GM19238 (cell line): Measurements from ENCODE around the gene MEAK7.

Experiments
- DNase-seq: peaks from one replicate; pipeline ENCODE4 v3.0.0; 2011; ENCODE audit warnings: low spot score; ENCODE audit not compliant: insufficient read length

MEAK7 gene

DNA sequence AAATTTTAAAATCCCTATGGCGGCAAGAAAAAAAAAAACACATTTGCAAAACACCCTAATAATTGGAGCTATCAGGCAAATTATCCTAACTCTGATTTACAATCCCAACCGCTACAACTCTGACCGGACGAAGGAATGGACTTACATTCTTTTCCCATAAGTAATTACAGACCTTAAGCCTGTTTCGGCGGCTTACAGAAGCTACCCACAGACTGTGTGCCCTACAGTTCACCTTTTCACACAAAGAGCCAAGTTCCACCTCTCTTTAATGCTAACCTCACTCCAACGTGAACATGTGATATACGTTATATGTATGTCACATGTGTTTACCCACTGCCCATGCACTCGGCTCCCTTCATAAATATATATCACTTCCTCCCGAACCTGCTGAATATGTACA is 8.7 kb upstream of the MEAK7 start:
- DNase-seq = no peak

DNA sequence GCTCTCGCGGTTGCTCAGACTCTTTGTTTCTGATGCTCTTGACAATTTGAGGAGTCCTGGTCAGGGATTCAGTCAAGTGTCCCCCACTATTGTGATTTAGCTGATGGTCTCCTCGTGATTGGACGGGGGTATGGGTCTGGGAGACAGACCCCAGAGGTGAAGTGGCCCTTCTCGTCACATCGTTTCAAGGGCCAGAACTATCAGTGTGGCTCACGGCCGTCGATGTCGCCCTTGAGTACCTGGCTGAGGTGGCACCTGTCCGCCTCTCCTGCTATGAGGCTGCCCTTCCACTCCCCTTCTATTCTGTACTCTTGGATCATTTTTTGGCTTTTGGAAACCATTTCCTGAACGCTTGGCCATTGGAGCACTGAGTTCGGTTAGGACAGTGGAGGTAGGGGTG is 7.4 kb upstream of the MEAK7 start:
- DNase-seq = no peak

DNA sequence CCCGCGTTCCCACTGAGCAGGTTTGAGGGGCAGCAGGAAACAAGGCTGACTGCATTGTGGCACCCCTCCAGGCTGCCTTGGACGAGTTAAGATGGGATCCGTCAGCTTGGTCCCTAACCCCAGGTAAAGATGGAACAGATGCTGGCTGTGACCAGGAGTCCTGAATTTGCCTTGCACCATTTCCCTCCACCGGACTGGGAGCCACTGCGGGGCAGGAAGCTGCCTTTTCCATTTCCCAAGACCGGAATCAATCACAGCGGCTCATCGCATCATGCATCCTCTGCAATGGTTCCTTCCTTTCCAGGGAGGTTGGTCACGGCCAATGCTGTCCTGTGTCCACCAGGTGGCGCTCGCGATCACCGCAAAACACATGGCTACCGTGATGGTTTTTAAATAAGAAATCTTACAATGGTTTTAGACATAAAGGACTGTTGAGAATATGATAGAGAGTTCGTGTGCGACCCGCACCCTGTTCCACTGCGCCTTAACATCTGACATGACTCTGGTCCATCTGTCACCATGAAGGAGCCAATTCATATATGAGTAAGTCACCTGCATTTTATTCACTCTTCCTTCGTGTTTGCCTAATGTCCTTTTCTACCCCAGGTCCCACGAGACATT is 6.8 kb upstream of the MEAK7 start:
- DNase-seq = no peak

DNA sequence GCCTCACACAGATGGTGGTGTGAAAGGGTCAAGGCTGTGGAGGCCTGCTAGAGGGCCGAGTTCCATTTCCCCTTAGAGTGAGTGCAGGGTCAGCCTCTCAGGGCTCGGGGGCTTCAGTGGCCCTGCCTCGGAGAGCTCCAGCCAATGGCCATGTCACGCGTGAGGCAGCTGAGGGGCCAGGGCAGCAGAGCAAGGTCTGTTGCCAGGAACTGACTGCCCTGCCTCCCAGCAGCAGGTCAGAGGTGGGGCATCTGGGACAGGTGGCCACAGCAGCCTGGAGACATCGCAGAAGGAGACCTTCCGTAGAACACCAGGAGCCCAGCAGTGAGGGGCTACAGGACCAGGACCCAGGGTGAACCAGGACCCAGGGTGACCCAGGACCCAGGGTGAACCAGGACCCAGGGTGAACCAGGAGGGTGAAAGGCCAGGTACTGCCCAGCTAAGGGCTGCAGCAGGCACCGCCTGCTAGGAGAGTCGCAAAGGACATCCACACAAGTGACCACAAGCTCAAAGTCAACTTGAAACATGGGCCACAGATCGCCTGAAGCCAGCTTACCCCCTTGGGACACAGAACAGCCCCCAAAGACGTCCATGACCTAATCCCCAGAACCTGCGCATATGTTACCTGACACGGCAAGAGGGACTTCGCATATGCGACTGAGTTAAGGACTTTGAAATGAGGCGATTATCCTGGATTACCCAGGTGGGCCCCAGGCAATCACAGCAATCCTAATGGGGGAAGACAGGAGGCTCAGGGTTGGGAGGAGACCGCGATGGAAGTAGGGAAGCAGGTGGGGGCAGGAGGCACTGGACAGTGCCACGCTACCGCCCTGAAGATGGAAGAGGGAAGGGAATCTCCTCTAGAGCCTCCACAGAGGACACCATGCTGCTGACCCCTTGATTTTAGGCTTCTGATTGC is 4.8 kb upstream of the MEAK7 start:
- DNase-seq = no peak

DNA sequence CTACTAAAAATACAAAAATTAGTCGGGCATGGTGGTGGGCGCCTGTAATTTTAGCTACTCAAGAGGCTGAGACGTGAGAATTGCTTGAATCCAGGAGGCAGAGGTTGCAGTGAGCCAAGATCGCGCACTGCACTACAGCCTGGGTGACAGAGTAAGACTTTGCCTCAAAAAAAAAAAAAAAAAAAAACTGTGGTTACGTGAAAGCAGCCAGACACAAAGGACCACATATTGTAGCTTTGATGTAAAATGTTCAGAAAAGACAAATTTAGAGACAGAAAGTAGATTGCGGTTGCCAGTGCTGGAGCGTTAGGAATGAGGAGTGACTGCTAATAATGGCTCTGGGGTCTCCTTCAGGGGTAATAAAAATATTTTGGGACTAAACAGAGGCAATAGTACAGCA is 4.0 kb upstream of the MEAK7 start:
- no peak for DNase-seq

DNA sequence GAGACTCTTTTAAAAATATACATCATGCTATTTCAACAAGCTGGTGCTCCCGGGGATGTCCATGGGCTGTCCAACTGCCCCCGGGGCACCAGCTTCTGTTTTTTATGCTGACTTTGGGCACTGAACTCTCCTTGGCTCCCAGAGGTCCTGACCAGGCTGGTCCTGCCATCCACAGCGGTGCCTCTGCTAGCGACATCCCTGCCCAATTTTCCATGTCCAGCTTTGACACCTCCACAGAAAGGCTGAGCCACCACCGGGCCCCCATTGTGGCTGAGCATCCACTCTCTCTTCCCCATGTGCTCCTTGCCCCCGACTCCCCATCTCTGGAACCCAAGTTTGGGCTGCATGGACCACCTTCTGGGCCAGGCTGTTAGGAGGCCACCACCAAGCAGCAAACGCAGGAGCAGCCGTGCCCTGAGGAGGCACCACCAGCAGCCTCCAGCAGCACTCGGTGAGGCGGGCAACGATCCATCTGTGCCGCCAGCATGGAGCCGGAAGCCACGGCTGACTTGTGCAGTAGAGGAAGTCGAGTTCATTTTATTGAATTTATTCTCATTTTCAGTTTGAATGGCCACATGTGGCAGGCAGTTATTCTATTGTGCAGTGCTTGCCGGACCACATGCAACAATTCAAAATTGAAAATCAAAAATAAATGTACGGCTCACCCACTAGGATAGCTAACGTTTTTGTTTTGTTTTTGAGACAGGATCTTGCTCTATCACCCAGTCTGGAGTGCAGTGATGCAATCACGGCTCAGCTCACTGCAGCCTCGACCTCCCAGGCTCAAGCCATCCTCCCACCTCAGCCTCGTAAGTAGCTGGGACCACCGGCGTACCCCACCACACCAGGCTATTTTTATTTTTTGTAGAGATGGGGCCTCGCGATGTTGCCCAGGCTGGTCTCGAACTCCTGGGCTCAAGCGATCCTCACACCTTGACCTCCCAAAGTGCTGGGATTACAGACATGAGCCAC is 2.8 kb upstream of the MEAK7 start:
- DNase-seq = no peak

DNA sequence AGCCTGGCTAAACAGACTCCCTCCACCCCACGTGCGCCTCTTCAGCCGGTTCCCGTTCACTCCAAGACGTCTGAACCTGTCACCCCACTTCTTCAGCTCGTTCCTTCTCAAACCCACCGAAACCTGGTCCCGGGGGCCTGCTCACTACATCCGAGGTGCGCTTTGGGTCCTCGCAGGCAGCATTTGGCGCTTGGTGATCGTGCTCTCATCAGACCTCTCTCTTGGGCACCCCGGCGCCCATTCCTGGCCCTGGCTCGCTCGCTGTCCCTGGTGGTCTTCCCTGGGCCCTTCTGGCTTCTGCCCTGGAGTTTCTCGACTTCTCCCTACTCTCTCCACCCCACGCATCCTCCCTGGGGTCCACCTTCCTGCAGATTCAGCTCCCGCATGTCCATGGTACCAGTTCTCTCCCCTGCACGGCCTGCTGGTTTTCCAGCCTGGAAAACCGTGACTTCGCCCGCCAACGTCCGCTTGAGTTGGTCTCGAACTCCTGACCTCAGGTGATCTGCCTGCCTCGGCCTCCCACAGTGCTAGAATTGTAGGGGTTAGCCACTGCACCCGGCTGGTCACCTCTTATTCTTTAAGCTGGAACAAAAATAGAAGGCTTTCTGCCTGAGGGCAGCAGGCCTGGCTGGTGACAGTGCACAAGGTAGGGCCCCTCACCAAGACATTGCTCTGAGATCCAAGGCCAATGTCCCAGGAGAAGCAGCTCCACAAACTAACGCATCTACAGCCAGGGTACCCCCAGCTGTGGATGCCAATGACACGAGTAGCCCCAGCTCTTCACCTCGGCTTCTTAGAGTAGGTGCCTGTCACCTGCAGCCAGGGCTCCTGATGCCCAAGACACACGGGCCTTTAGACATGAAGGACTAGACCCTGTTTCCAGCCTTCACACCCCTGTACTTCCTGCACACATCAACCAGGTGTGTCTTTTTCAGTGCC is 1.1 kb upstream of the MEAK7 start:
- DNase-seq = no peak

DNA sequence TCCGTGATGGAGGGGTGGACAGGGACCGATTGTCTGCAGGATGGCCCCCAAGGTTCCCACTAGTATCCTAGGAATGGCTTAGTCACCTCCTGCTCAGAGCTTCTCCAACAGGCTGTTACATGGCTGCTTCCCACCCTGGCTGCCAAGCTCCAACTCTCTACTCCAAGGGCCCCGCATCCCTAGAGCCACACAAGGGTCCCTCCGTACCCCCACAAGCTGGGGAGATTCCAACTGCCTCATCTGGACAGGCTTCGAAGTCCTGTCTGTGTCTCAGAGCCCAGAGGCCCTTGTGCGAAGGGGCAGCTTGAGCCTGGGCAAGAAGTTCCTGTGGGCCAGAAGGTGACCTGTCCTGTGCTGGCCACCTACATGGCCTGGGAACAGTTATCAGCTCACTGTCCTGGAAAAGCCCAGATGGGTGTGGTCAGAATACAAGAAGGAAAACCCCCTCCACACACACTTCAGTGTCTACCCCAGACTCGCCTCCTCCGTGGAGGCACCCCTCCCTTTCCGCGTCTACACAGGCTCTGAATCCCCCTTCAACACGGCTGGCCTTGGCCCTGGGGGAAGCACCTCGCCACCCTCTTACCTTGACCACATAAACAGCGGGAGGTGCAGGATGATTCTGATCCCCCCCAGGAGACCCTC is 586 bp downstream of the MEAK7 start:
- DNase-seq = no peak

DNA sequence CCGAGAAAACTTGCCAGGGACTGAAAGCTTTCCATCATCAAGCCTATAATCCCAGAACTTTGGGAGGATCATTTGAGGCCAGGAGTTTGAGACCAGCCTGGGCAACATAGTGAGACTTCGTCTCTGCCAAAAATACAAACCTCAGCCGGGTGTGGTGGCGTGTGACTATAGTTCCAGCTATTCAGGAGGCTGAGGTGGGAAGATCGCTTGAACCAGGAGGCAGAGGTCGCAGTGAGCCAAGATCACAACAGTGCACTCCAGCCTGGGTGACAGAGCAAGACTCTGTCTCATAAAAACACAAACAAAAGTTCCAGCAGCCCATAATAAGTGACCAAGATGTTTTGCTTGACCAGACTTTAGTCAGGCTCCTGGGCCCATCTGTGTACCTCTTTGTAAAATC is 1.9 kb downstream of the MEAK7 start:
- no peak for DNase-seq

DNA sequence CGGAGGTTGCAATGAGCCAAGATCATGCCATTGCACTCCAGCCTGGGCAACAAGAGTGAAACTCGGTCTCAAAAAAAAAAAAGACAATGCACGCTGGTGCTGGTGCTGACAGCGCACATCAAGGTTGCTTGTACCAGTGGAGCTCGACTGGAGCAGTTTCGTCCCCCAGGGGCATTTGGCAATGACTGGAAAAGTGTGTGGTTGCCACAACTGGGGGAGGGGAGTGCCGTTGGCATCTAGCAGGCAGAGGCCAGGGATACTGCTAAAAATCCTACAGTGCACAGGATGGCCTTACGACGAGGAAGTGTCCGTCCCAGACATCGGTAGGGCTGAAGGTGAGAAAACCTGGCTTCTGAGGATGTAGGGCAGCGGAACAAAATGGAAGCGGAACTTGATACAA is 2.4 kb downstream of the MEAK7 start:
- no peak for DNase-seq

DNA sequence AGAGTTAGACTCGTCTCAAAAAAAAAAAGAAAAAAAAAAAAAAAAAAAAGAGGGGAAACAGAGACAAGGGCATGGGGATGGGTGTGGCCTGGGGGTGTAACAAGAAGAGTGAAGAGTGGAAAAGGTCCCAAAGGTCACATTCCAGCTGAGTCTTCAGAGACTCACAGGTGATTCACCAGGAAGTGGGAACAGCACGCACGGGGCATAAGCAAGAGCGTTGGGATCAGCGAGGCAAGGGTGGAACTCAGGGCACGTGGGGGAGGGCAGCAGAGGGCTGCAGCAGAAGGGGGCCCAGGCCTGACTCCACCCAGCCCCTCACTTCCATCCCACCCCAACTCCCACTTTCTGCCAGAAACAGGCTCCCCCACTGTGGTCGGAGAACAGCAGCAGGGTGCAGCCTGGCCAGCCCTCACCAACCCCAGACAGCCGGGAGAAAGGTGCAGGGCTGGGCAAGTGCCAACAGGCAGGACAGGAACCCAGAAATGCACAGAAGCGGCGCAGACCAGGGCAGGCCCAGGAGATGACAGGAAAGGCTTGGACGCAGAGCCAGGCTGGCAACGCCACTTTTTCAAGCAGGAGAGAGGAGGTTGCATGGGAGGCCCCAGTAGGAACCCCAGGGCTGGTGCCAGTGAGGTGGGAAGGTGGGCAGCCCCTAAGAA is 3.3 kb downstream of the MEAK7 start:
- no peak for DNase-seq

DNA sequence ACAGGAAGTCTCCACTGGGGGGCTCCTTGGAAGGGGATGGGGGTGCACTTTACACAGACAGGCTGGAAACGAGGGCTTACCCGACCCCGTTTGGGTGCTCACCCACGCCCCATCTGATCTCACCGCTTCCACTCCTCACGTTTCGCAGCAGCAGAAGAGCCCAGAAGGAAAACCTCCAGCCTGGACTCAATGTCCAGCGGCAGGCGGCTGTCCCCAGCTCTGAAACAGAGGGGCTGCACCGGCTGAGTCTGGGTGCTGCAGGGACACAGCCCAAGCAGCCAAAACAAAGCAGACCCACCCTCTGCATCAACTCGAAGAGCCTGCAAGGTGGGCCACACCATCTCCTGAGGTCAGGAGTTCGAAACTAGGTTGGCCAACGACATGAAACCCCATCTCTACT is 3.9 kb downstream of the MEAK7 start:
- no peak for DNase-seq

DNA sequence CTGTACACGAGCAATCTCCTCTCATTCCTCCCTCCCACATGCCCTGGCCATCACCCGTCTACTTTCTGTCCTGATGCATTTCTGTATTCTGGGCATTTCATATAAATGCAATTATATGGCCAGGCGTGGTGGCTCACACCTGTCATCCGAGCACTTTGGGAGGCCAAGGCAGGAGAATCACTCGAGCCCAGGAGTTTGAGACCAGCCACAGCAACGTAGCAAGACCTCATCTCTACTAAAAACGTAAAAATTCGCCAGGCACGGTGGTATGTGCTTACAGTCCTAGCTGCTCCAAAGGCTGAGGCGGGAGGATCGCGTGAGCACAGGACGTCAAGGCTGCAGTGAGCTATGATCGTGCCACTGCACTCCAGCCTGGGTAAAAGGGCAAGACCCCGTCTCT is 4.8 kb downstream of the MEAK7 start:
- DNase-seq = no peak

DNA sequence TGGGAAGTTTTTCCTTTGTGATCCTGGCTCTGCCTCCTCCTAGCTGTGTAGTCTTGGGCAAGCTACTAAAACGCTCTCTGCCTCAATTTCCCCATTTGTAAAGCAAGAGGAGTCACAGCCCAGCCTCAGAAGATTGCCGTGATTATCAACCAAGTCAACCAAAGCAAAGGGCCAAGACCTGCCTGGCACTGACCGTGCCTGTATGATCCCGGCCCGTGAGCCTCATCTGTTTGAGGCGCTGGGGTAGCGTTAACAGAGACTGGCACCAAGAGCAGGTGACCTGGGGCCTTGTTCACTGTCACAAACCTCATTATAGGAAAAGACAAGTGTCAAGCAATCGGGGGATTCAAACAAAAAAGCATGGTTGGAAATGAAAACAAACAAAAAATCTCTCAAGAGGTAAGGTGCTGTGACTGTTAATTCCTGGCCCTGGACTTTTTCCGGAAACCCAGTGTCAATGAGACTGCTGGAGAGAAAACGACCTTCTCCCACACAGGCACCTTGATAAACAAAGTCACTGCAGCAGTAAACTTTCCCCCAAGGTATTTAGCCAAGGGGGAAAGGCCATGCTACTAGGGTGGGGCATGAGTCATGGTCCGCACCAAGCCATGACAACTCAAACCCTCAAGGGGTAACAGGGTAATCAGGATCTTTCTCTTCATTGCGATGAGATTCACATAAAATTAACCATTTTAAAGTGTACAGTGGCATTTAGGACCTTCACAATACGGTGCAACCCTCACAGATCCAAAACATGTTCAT is 5.4 kb downstream of the MEAK7 start:
- DNase-seq = no peak

DNA sequence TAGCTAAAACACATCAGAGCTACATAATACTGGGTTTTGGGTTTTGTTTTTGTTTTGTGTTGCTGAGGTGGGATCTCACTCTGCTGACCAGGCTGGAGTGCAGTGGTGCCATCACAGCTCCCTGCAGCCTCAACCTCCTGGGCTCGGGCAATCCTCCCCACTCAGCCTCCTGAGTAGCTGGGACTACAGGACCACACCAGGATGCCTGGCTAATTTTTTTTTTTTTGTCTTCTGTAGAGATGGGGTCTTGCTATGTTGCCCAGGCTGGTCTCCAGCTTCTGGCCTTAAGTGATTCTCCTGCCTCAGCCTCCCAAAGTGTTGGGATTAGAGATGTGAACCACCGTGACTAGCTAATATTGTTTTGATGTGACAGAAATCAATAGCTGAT is 6.2 kb downstream of the MEAK7 start:
- DNase-seq = no peak

DNA sequence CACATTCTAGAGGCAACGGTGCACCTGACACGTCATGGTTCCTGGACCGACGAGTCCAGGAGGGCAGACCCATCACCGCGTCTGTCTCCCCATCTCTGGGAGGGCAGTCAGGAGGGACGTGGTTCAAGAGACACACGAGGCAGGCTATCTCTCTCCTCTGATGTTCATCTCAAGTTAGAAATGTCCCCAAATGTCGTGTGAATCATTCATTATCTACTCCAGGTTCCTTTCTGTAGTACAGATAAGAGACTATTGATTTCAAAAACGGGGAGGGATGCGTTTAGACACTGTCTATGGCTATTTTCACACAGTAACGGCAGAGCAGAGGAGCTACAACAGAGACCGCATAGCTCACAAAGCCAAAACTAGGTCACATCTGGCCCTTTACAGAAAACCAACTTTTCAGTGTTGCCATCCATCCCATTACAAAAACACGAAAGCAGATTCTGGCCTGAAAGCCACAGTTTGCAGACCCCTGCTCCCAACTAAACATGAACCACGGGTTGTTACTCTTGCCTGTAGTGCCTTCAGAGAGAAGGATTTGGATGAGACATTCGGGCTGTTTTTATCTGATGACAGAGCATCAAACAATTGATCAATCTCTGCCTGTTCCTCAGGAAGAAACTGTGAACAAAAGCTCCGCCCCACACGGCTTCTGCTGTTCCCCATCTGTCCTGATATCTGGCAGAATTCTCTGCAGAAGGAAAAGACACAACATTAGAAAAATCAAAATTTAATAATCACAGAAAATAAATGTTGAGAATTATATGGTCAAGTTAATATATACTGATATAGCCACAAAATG is 6.8 kb downstream of the MEAK7 start:
- no peak for DNase-seq

DNA sequence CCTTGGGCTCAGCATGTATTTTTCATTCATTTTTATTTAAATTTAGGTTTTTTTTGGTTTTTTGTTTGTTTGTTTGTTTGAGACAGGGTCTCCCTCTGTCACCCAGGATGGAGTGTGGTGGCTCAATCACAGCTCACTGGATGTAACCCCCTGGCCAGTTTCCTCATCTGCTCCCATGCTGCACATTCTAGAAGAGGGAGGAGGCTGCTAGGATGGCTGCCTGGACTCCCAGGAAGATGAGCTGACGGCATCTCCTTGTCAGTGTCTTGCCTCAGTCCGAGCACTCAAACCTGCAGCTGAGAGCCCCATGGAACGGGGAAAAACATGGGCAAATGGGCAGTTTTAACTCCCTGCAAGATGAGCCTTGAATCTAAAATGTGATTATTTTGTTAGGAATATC is 7.5 kb downstream of the MEAK7 start:
- DNase-seq = no peak

DNA sequence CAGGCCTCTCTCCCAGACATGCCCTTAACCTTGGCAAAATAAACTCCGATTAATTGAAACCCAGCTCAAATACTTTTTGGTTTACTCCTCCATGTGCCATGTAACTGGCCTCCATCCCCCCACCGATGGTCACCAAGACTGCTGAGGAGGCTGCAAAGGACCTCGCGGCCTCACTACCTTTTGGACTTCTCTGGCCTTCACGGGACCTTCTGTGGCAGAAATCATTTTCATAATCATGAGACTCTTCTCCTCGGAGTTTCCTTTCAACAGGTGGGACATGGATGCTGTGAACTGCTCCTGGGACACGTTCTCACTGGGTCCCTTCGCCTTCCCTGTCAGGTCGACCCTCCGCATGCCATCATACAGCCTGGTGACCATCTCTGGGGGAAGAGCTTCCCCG is 9.0 kb downstream of the MEAK7 start:
- DNase-seq = no peak
